ENCODE measurements around the gene CNMD. TPM values are rescaled to one million over a fixed set of nuclear protein-coding genes. Genes with fewer than 3 reads are reported as not detected.

The CNMD gene
- total RNA-seq, 1 donor: not detected

GRCh38 chr13:52738719-52739467 is 727 bp downstream of the CNMD start:
- peak overlapping the region; percentile 17 for H3K4me3 ChIP-seq (ENCODE audit: low read depth, low read length)
- no peak for DNase-seq (ENCODE audit: low read depth)
- TF ChIP-seq CTCF (IDR thresholded peaks at IDR 0.05; ENCODE audit: insufficient read depth, low read length): no peak

GRCh38 chr13:52737965-52738364 is 1.7 kb downstream of the CNMD start:
- no peak overlapping the region for H3K4me3 ChIP-seq (ENCODE audit: low read depth, low read length)
- no peak for DNase-seq (ENCODE audit: low read depth)
- TF ChIP-seq CTCF (IDR thresholded peaks at IDR 0.05; ENCODE audit: insufficient read depth, low read length): no peak

- H3K4me3 ChIP-seq (ENCODE audit: low read depth, low read length): no peak overlapping the region
- no peak for DNase-seq (ENCODE audit: low read depth)
- no peak for TF ChIP-seq CTCF (IDR thresholded peaks at IDR 0.05; ENCODE audit: insufficient read depth, low read length)
Measured at GRCh38 chr13:52737451-52737850, 2.2 kb downstream of the CNMD start.

GRCh38 chr13:52736891-52737290 is 2.7 kb downstream of the CNMD start:
- H3K4me3 ChIP-seq (ENCODE audit: low read depth, low read length): no peak overlapping the region
- DNase-seq (ENCODE audit: low read depth): no peak
- no peak for TF ChIP-seq CTCF (IDR thresholded peaks at IDR 0.05; ENCODE audit: insufficient read depth, low read length)

- no peak overlapping the region for H3K4me3 ChIP-seq (ENCODE audit: low read depth, low read length)
- no peak for DNase-seq (ENCODE audit: low read depth)
- no peak for TF ChIP-seq CTCF (IDR thresholded peaks at IDR 0.05; ENCODE audit: insufficient read depth, low read length)
Measured at GRCh38 chr13:52734075-52734623, 5.5 kb downstream of the CNMD start.

- no peak for TF ChIP-seq CTCF (IDR thresholded peaks at IDR 0.05; ENCODE audit: insufficient read depth, low read length)
- H3K4me3 ChIP-seq (ENCODE audit: low read depth, low read length): no peak overlapping the region
- DNase-seq (ENCODE audit: low read depth): no peak
Measured at GRCh38 chr13:52726258-52726657, 13.4 kb downstream of the CNMD start.

All from fibroblast of the aortic adventitia (primary cell).